IMR-90 (cell line): ENCODE results near the gene OR10G6. TPM values are rescaled to one million over a fixed set of nuclear protein-coding genes. Genes with fewer than 3 reads are reported as not detected.
"Not testable (repeated sequence)": the region's sequence is repeated elsewhere in the genome, so short reads cannot be mapped to it uniquely, and the experiment has no call there.

Source experiments
- ATAC-seq: fragments of 200-7000 bp; cut with Tn5 transposase; 2 replicates; pipeline ENCODE4 v1.9.1; 2020; ENCODE audit warnings: low read depth, mild to moderate bottlenecking, moderate library complexity
- BruUV-seq: library from RNA; stranded (reverse); fragments of 400-500 nt; replicated peaks from 2 replicates; lab custom pipeline; 2021; lab: Mats Ljungman, UMichigan
- CTCF ChIA-PET: fragments of 300-600 bp; formaldehyde crosslinking; extraction: SDS; loops from one replicate; lab custom pipeline; 2021; ENCODE audit warnings: antibody characterized with exemption; lab: Yijun Ruan, JAX
- POLR2A ChIA-PET: fragments of 300-600 bp; sonication (Branson Sonifier 250); formaldehyde crosslinking; loops from one replicate; lab custom pipeline; 2022; ENCODE audit warnings: antibody characterized with exemption; ENCODE audit not compliant: unreplicated experiment; lab: Charles Lee
- DNase-seq: peaks from one replicate; pipeline ENCODE4 v3.0.0; 2013
- H2AFZ ChIP-seq: replicated peaks from 2 replicates; pipeline ENCODE3; 2013; ENCODE audit warnings: low read length, mild to moderate bottlenecking; ENCODE audit not compliant: poor library complexity
- H2AK5ac ChIP-seq: 2 replicates; pipeline ENCODE4 v1.6.1; 2013; ENCODE audit warnings: low read depth, low read length, inconsistent platforms
- H2AK9ac ChIP-seq: replicated peaks from 2 replicates; pipeline ENCODE3; 2013; ENCODE audit warnings: mild to moderate bottlenecking, low read depth, low read length, moderate library complexity; ENCODE audit not compliant: poor library complexity
- H2BK120ac ChIP-seq: 2 replicates; pipeline ENCODE4 v1.6.1; 2013; ENCODE audit warnings: low read depth, low read length, inconsistent platforms
- H2BK15ac ChIP-seq: 3 replicates; pipeline ENCODE4 v1.6.1; 2013; ENCODE audit warnings: low read depth, low read length, inconsistent platforms
- H2BK20ac ChIP-seq: 2 replicates; pipeline ENCODE4 v1.6.1; 2013; ENCODE audit warnings: low read depth, mild to moderate bottlenecking, inconsistent platforms, low read length, moderate library complexity
- H2BK5ac ChIP-seq: 2 replicates; pipeline ENCODE4 v1.6.1; 2013; ENCODE audit warnings: mild to moderate bottlenecking, low read depth, low read length, inconsistent platforms; ENCODE audit not compliant: poor library complexity, severe bottlenecking
- H3K14ac ChIP-seq: replicated peaks from 2 replicates; pipeline ENCODE4 v1.6.1; 2013; ENCODE audit warnings: low read depth, low read length, inconsistent platforms
- H3K18ac ChIP-seq: 2 replicates; pipeline ENCODE4 v1.6.1; 2013; ENCODE audit warnings: low read depth, low read length, control low read depth
- H3K23ac ChIP-seq: 2 replicates; pipeline ENCODE4 v1.6.1; 2013; ENCODE audit warnings: low read depth, low read length, inconsistent platforms
- H3K27ac ChIP-seq: 2 replicates; pipeline ENCODE4 v1.5.1; 2013; ENCODE audit warnings: mild to moderate bottlenecking, control low read depth, low read length; ENCODE audit not compliant: insufficient read depth
- H3K27me3 ChIP-seq: 2 replicates; pipeline ENCODE4 v1.6.1; 2013; ENCODE audit warnings: low read length; ENCODE audit not compliant: control insufficient read depth, insufficient read depth
- H3K36me3 ChIP-seq: 2 replicates; pipeline ENCODE4 v1.6.1; 2013; ENCODE audit warnings: low read length, mixed read lengths; ENCODE audit not compliant: control insufficient read depth, insufficient read depth
- H3K4ac ChIP-seq: 2 replicates; pipeline ENCODE4 v1.6.1; 2013; ENCODE audit warnings: low read depth, low read length, inconsistent platforms
- H3K4me1 ChIP-seq: 2 replicates; pipeline ENCODE4 v1.6.1; 2013; ENCODE audit warnings: low read length, mixed read lengths; ENCODE audit not compliant: control insufficient read depth, insufficient read depth
- H3K4me2 ChIP-seq: 2 replicates; pipeline ENCODE4 v1.6.1; 2013; ENCODE audit warnings: low read depth, mild to moderate bottlenecking, control low read depth, low read length, moderate library complexity
- H3K4me3 ChIP-seq: 2 replicates; pipeline ENCODE4 v1.5.1; 2013; ENCODE audit warnings: low read depth, mild to moderate bottlenecking, control low read depth, low read length, moderate library complexity; ENCODE audit not compliant: insufficient read depth
- H3K56ac ChIP-seq: 2 replicates; pipeline ENCODE4 v1.6.1; 2013; ENCODE audit warnings: low read length, inconsistent platforms; ENCODE audit not compliant: insufficient read depth; ENCODE audit errors: extremely low read depth
- H3K79me1 ChIP-seq, 2 experiments: 2 replicates each; pipeline ENCODE4 v1.6.1; 2013; ENCODE audit warnings: low read length in 2 of 2, inconsistent platforms in 1 of 2, low read depth in 1 of 2
- H3K9ac ChIP-seq: 2 replicates; pipeline ENCODE4 v1.6.1; 2013; ENCODE audit warnings: low read depth, low read length, control low read depth
- H3K9me1 ChIP-seq: 2 replicates; pipeline ENCODE4 v1.6.1; 2013; ENCODE audit warnings: low read length, inconsistent platforms; ENCODE audit not compliant: insufficient read depth
- H3K9me3 ChIP-seq: 2 replicates; pipeline ENCODE4 v1.6.1; 2013; ENCODE audit warnings: low read length; ENCODE audit not compliant: control insufficient read depth, insufficient read depth
- H4K20me1 ChIP-seq: 2 replicates; pipeline ENCODE4 v1.6.1; 2013; ENCODE audit warnings: low read length, inconsistent platforms; ENCODE audit not compliant: insufficient read depth
- H4K5ac ChIP-seq: 2 replicates; pipeline ENCODE4 v1.6.1; 2013; ENCODE audit warnings: mild to moderate bottlenecking, low read depth, low read length, control low read depth
- H4K8ac ChIP-seq, 2 experiments: 2 replicates each; pipeline ENCODE4 v1.6.1; 2013; ENCODE audit warnings: low read depth in 2 of 2, low read length in 2 of 2, control low read depth in 1 of 2, inconsistent platforms in 1 of 2
- H4K91ac ChIP-seq: 2 replicates; pipeline ENCODE4 v1.6.1; 2013; ENCODE audit warnings: low read depth, low read length, inconsistent platforms; ENCODE audit not compliant: insufficient read depth
- WGBS, 2 experiments: methylation state at CpG; one replicate each; pipeline versions ENCODE4 v1.1.5 to v1.1.7; 2013; ENCODE audit warnings: missing lambda C conversion rate in 2 of 2; ENCODE audit not compliant: insufficient read length in 1 of 2; ENCODE audit errors: extremely low coverage in 2 of 2; 5-methylcytosine and 5-hydroxymethylcytosine counted together
- dilution Hi-C: fragments of 300-500 bp; cut with HindIII; formaldehyde crosslinking; loops from one replicate; pipeline ENCODE4 v1.14.3; 2018; ENCODE audit warnings: low sequenced_read_pairs; ENCODE audit not compliant: unreplicated experiment
- in situ Hi-C: fragments of 300-500 bp; cut with MboI; formaldehyde crosslinking; loops from 3 replicates; pipeline ENCODE4 v1.14.3; 2019; ENCODE audit warnings: low sequenced_read_pairs, inconsistent platforms, mixed read lengths
- intact Hi-C: fragments of 100-400 bp; cut with micrococcal nuclease; formaldehyde crosslinking; loops from 2 replicates; pipeline ENCODE4 v1.10.0; 2022
- polyA plus RNA-seq, 3 experiments: library from polyadenylated mRNA; depleted of rRNA; stranded (reverse); fragments of >200 nt; gene quantifications; 2 replicates each; pipeline ENCODE4 v1.2.3, GENCODE V29; 2012; ENCODE audit warnings: low replicate concordance in 1 of 3
- total RNA-seq: library from RNA; depleted of rRNA; stranded (reverse); fragments of >200 nt; gene quantifications from 2 replicates; pipeline ENCODE4 v1.2.3, GENCODE V29; 2012

Gene OR10G6
- total and polyA plus RNA-seq, 2 of the 4 experiments (the other 2 are of a cell fraction): not detected

GRCh38 chr11:124015837-124016236 lies 20.9 kb upstream of the OR10G6 start:
- H2BK5ac ChIP-seq, H4K20me1 ChIP-seq, intact Hi-C loops, H2BK15ac ChIP-seq, H2AFZ ChIP-seq, H2BK120ac ChIP-seq, H3K79me1 ChIP-seq, CTCF ChIA-PET, H3K18ac ChIP-seq, H3K4me1 ChIP-seq, H3K9me1 ChIP-seq, H2AK9ac ChIP-seq, H2AK5ac ChIP-seq, H3K36me3 ChIP-seq, H3K4me3 ChIP-seq, H3K27ac ChIP-seq, H3K9me3 ChIP-seq, DNase-seq, H3K23ac ChIP-seq, in situ Hi-C loops, H3K14ac ChIP-seq, BruUV-seq, H3K27me3 ChIP-seq, H3K4ac ChIP-seq, ATAC-seq, POLR2A ChIA-PET, H4K91ac ChIP-seq, dilution Hi-C loops, H3K9ac ChIP-seq, H4K5ac ChIP-seq, H4K8ac ChIP-seq, H3K56ac ChIP-seq, H2BK20ac ChIP-seq, H3K4me2 ChIP-seq: not testable (repeated sequence)
- 80% methylated on average over 1 of the region's 9 CpGs; no CpG with 5 or more reads in 1 of the 2 experiments for WGBS, 2 experiments
